OCI-LY3 (cell line): ENCODE measurements around the gene GRID2.

Experiments
- H2AFZ ChIP-seq: fragments of 200-600, 300-600 bp; shearing (Covaris generic); 2 replicates; pipeline ENCODE4 v1.6.0; 2014; ENCODE audit warnings: antibody characterized with exemption, low read depth, low read length
- H3K27ac ChIP-seq: fragments of 200-600, 300-600 bp; sonication (generic); 2 replicates; pipeline ENCODE4 v1.5.1; 2014; ENCODE audit warnings: mild to moderate bottlenecking, low read length, moderate library complexity, mixed read lengths
- H3K27me3 ChIP-seq: fragments of 200-600, 300-600 bp; sonication (generic); 2 replicates; pipeline ENCODE4 v1.6.1; 2014; ENCODE audit warnings: low read depth, low read length, mixed read lengths
- H3K36me3 ChIP-seq: fragments of 200-600, 300-600 bp; sonication (generic); replicated peaks from 2 replicates; pipeline ENCODE3; 2014; ENCODE audit warnings: low read depth, low read length, mixed read lengths
- H3K4me1 ChIP-seq: fragments of 300-600, 200-600 bp; sonication (generic); 2 replicates; pipeline ENCODE4 v1.6.1; 2014; ENCODE audit warnings: low read length, mixed read lengths
- H3K4me2 ChIP-seq: fragments of 200-600, 300-600 bp; sonication (generic); 2 replicates; pipeline ENCODE4 v1.6.1; 2014; ENCODE audit warnings: low read length, mixed read lengths
- H3K4me3 ChIP-seq: fragments of 300-600, 200-600 bp; sonication (generic); 2 replicates; pipeline ENCODE4 v1.5.1; 2014; ENCODE audit warnings: antibody characterized with exemption, mild to moderate bottlenecking, low read length, moderate library complexity
- H3K79me2 ChIP-seq: fragments of 300-600, 200-600 bp; shearing (Covaris generic); 2 replicates; pipeline ENCODE4 v1.6.1; 2014; ENCODE audit warnings: mild to moderate bottlenecking, low read length, mixed read lengths
- H3K9ac ChIP-seq: fragments of 300-600, 200-600 bp; shearing (Covaris generic); 2 replicates; pipeline ENCODE4 v1.6.0; 2014; ENCODE audit warnings: mild to moderate bottlenecking, low read length, moderate library complexity
- H3K9me3 ChIP-seq: fragments of 200-600, 300-600 bp; shearing (Covaris generic); 2 replicates; pipeline ENCODE4 v1.6.1; 2014; ENCODE audit warnings: low read length, mixed read lengths; ENCODE audit not compliant: insufficient read depth
- H4K20me1 ChIP-seq: fragments of 200-600, 300-600 bp; sonication (generic); 2 replicates; pipeline ENCODE4 v1.6.1; 2016; ENCODE audit warnings: low read length, mixed read lengths; ENCODE audit not compliant: insufficient read depth
- EZH2phosphoT487 ChIP-seq: fragments of 200-600 bp; shearing (Covaris generic); IDR thresholded peaks from 2 replicates; pipeline ENCODE4 v1.6.1; 2018; ENCODE audit warnings: antibody characterized with exemption, mixed run types, low read depth
- TF ChIP-seq, protein P1 (sequence below): fragments of 200-600, 300-600 bp; sonication (generic); IDR thresholded peaks from 2 replicates; pipeline ENCODE4 v1.5.1; 2014; ENCODE audit warnings: antibody characterized with exemption, low read length, low read depth

GRID2 gene

GRCh38 chr4:93605163-93605562 is 1301.4 kb downstream of the GRID2 start:
- no peaks in the 10 kb centered on the region for H3K79me2 ChIP-seq
- no peak overlapping the region for H3K9ac ChIP-seq
- no peaks in the 10 kb centered on the region for H3K9me3 ChIP-seq
- no peak overlapping the region for H3K4me2 ChIP-seq
- H3K27ac ChIP-seq: no peak overlapping the region
- H4K20me1 ChIP-seq: no peaks in the 10 kb centered on the region
- no peak overlapping the region for H2AFZ ChIP-seq
- H3K4me3 ChIP-seq: no peak overlapping the region
- no peaks in the 10 kb centered on the region for H3K27me3 ChIP-seq
- no peaks in the 10 kb centered on the region for H3K4me1 ChIP-seq
- TF ChIP-seq, protein P1, sequence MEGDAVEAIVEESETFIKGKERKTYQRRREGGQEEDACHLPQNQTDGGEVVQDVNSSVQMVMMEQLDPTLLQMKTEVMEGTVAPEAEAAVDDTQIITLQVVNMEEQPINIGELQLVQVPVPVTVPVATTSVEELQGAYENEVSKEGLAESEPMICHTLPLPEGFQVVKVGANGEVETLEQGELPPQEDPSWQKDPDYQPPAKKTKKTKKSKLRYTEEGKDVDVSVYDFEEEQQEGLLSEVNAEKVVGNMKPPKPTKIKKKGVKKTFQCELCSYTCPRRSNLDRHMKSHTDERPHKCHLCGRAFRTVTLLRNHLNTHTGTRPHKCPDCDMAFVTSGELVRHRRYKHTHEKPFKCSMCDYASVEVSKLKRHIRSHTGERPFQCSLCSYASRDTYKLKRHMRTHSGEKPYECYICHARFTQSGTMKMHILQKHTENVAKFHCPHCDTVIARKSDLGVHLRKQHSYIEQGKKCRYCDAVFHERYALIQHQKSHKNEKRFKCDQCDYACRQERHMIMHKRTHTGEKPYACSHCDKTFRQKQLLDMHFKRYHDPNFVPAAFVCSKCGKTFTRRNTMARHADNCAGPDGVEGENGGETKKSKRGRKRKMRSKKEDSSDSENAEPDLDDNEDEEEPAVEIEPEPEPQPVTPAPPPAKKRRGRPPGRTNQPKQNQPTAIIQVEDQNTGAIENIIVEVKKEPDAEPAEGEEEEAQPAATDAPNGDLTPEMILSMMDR: no peak
- TF ChIP-seq EZH2phosphoT487: no peak
- no peaks in the 10 kb centered on the region for H3K36me3 ChIP-seq

GRCh38 chr4:93617606-93618005 is 1313.8 kb downstream of the GRID2 start:
- no peak overlapping the region for H3K27ac ChIP-seq
- H3K9ac ChIP-seq: no peak overlapping the region
- no peaks in the 10 kb centered on the region for H3K79me2 ChIP-seq
- no peaks in the 10 kb centered on the region for H3K27me3 ChIP-seq
- H3K9me3 ChIP-seq: no peaks in the 10 kb centered on the region
- H3K4me3 ChIP-seq: no peak overlapping the region
- no peaks in the 10 kb centered on the region for H3K4me1 ChIP-seq
- H2AFZ ChIP-seq: no peak overlapping the region
- TF ChIP-seq, protein P1: no peak
- no peak for TF ChIP-seq EZH2phosphoT487
- no peaks in the 10 kb centered on the region for H4K20me1 ChIP-seq
- no peaks in the 10 kb centered on the region for H3K36me3 ChIP-seq
- no peak overlapping the region for H3K4me2 ChIP-seq

DNA sequence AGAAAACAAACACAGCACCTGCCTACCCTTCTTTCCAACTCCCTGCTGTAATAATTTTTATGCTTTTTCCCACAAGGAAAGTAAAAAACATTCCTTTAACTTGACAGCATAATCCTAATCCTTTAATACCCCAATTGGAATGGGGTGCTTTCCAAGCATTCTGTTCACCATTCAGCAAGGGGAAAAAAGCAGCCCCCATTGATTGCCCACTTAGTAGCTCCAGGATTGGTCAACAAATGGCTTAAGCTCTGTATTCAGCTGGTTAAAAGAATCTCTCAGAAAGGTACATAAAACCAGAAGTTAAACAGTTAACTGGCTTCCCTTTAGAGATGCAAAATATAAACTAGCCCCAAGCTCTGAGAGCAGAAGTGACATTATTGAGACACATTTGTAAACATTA is 1330.0 kb downstream of the GRID2 start:
- H2AFZ ChIP-seq: no peak overlapping the region
- H3K4me3 ChIP-seq: no peak overlapping the region
- no peaks in the 10 kb centered on the region for H3K27me3 ChIP-seq
- no peaks in the 10 kb centered on the region for H3K36me3 ChIP-seq
- H4K20me1 ChIP-seq: no peaks in the 10 kb centered on the region
- H3K4me2 ChIP-seq: no peak overlapping the region
- no peaks in the 10 kb centered on the region for H3K9me3 ChIP-seq
- no peak overlapping the region for H3K27ac ChIP-seq
- TF ChIP-seq, protein P1: no peak
- no peak for TF ChIP-seq EZH2phosphoT487
- H3K9ac ChIP-seq: no peak overlapping the region
- H3K4me1 ChIP-seq: no peaks in the 10 kb centered on the region
- no peaks in the 10 kb centered on the region for H3K79me2 ChIP-seq

DNA sequence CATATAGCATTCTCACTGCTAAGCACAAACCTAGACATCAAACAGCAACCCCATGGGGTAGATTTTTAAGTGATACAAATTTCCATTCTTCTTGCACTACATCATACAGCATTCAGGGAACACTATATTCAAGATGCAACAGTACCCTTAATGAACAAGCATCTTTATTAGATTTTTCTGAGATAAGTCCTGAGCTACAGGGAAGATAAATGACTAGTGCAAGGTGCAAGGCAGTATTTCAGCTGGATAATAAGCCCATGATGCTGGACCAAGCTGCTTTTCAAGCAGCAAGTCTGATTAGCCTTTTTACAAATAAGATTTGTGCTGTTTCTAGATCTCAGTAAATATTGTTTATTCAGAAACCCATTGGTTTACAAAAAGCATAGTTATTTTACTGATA is 1332.2 kb downstream of the GRID2 start:
- H3K4me1 ChIP-seq: no peaks in the 10 kb centered on the region
- H3K27ac ChIP-seq: no peak overlapping the region

More for the DNA sequence above, 1332.2 kb downstream of the GRID2 start:
- TF ChIP-seq, protein P1: no peak
- no peak for TF ChIP-seq EZH2phosphoT487
- Histone ChIP-seq H3K9me3 (no peaks in the 10 kb centered on the region), H3K27me3 (no peaks in the 10 kb centered on the region), H3K79me2 (no peaks in the 10 kb centered on the region), H3K4me2 (no peak overlapping the region), H3K4me3 (no peak overlapping the region), H2AFZ (no peak overlapping the region), H3K36me3 (no peaks in the 10 kb centered on the region), H4K20me1 (no peaks in the 10 kb centered on the region), H3K9ac (no peak overlapping the region)
